Skin of body (tissue), 3 donors: ENCODE data around the gene CROT. TPM values are rescaled to one million over a fixed set of nuclear protein-coding genes. Genes with fewer than 3 reads are reported as not detected.
A peak's percentile ranks its signal among the peaks of the same experiment; 100 is the strongest.

Experiments used
- DNase-seq: peaks from one replicate; lab custom pipeline; 2025; lab: John Stamatoyannopoulos, UW
- small RNA-seq: library from RNA; depleted of rRNA; stranded (forward); fragments of <200 nt; gene quantifications from one replicate; pipeline ENCODE3, GENCODE V24; 2014; ENCODE audit warnings: low replicate concordance
- total RNA-seq: library from RNA; depleted of rRNA; stranded (reverse); fragments of >200 nt; gene quantifications from one replicate; pipeline ENCODE4 v1.2.3, GENCODE V29; 2014

Gene CROT
- total RNA-seq, 1 donor from 2014 or later = 21.8 TPM

DNA sequence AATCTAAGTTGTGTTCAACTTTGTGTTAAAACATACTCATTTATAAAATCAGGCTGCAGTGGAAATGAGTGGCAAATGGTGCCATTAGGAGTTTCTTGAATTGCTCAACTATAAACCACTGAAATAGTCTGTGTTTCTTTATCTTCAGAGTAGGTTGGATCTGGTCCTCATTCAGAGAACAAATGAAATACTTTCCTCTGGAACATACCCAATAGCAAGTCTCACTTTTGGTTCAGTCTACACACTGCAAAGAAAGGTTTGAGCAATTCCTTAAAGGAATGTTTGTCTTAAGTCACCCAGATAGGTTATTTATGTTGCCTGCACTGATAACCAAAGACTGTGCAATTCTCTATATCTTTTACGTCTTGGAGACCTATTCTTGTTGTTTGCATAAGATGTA is 67.6 kb downstream of the CROT start:
- no peak for DNase-seq

DNA sequence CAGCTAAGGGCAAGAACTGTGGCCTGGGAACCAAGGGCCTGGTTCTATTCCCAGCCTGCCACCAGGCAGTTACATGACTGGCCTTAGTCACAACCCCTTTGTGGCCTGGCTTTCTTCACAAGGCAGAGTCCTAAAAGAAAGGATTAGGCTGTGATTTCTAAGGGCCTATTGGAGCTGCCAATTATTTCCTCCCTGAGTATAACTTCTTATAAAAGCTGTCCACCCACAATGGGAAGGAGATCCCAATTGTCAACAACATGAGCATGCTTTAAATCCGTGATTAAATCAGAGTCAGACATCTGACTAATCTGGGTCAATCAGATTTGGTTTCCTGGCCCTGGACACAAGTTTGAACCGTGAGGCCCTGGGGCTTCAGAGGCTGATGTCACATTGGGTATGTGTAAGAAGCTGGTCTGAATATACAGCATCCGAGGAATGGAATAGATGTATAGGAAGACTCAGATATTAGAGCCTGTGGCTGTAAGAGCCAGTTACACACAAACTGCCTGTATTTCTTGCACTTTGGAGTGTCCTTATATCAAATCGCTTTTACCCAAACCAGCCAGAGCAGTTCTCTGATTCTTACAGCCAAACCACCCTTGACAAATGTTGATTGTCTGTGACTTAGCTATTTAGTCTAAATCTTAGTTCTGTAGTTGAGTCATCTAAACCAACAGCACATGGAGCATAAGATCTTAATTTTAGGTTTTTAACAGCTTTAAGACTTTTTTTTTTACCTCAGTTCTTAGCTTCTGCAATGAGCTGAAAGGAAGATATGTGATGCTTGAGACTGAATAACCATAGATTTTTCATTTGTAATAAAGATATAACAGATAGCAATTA is 68.7 kb downstream of the CROT start:
- no peak for DNase-seq

DNA sequence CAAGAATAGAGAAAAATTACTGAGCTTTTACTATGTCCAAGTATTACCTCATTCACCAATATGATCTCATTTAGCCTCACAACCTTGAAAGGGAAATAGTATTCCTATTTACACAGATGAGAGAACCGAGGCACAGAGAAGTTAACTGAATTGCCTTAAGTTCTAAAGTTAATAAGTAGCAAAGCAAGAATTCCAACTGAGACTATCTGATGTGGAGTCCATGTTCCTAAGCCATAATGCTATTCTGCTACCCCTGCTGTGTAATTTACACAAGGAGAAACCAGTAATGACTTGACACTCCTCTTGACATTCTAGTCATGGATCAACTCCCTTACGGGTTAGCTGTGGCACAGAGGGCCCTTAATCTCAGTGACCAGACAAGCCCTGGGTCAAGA is 69.3 kb downstream of the CROT start:
- DNase-seq = no peak

DNA sequence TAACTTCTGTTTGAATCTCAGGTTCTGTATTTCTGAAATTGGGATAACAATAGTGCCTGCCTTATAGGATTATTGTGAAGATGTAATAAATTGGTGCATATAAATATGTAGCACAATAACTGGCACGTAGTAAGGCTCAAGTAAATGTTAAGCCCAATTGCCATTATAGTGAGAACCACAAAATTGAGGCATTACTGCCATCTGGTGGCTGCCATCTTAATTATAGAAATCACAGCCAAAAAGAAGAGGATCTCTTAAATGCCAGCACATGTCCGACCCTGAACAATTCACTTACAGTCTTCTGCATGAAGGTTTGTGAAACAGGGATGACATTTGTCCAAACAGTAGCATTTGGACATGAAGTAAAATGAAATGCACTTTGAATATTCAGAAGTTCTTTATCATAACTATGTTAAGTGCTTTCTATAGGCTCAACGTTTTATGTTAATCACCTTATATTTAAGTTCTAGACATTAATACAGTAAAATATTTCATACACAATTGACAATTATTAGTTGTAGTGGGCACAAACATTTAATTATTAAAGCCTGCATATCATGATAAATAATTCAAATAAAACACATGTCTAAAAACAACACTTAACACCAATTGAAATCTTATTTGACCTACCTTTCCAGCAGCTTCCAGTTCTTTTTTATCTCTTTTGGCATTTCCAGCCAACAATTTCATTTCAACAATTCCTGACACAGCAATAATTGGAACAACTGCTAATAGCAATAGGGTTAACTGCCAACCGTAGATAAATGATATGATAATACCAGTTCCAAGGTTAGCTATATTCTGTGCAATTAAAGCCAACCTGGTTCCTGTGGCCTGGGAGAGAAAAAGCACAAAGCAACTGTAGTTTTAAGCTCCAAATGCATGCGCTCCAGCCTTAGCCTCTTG is 71.5 kb downstream of the CROT start:
- peak; percentile 38 for DNase-seq

DNA sequence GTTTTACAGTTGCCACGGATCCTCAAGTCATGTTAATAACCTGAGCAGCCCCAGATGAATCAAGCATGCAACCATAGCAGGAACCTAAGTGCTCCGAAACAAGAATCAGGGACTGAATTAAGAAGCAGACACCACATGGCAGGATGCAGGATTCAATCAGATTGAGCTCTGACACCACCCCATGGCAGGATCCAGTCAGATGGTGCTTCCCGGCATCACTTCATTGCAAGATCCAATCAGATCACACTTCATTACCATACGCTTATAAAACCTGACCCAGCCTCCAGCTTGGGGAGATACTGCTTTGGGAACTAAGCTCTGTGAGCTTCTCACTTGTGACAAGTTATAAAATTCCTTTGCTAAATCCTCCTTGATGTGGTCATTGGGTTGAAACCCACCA is 74.7 kb downstream of the CROT start:
- DNase-seq = no peak

DNA sequence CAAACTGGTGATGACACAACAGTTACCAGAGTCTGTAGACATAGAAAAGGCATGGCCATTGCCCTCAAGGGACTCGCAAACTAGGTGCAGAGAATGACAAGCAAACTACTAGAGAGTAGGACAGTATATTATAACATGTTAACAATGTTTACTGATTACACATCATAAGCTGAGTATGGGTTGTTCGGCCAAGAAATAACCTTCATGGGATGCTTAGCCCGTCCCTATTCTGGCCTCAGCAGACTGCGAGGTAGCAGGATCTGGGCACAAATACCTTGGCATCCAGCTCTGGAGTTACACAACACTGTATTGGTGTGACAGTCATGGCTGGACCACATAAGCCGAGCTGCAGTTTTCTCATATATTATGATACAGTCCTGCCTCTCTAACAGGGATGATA is 78.6 kb downstream of the CROT start:
- no peak for DNase-seq

DNA sequence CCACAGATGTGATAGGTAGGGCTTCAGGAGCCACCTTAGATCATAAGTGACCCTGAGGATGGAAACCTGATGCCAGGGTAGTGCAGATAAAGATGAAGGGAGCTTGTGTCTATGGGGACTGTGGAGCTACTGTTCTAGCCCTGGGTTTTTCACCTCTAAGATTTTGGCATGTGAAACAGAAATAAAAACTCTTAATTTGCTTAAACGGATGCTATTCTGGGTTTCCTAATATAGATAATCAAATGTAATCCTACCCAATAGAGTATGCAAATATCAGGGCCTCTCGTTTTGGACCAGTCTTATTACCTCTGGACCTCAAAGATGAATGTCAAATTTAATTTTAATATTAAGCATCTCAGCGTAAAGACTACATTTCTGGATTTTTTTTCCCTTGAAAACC is 80.7 kb downstream of the CROT start:
- no peak for DNase-seq

DNA sequence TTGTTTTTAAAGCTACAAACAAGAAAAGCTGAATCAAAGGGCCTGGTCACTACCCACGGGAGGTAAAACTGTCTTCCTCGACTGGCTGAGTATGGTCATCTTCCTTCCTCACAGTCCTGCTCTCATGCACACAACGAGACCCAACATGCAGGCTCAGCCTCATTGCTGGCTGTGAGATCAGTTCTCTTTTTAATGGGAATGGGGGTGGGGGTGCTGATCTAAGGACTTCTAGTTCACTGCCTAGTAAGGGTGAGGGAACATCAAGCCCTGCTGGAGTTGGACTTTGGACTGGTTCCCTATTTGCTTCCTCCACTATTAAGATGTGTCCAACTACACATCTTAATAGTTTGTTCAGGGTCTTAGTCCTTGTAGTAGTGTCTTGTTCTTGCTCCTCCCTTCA is 81.8 kb downstream of the CROT start:
- DNase-seq = no peak

DNA sequence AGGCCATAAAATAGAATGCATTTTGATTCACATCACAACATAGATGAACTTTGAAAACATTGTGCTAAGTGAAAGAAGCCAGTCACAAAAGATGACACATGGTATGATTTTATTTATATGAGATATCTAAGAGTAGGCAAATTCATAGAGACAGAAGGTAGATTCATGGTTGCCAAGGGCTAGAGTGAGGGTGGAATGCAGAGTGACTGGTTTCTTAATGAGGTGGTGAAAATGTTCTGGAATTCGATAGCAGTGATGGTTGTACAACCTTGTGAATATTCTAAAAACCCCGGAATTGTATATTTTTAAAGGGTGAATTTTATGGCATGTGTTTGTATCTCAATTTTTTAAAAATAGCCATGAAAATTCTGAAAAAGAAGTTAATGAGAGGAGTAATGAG is 87.1 kb downstream of the CROT start:
- DNase-seq = no peak

DNA sequence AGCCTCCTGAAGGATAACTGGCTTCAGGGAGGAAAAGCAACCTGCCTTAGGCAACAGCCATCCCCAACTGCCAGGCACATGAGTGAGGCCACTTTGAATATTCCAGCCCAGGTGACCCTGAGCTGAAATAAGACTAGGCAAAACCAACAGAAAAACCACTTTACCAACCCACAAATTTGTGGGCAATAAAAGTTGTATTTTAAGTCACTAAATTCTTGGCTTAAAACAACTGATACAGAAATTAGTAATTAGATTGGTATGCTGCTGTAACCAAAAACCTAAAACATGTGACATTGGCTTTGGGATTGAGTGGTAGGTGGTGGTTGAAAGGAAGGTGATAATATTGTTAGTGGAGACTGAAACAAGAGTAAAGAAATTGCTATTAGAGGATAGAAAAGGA is 90.1 kb downstream of the CROT start:
- no peak for DNase-seq

DNA sequence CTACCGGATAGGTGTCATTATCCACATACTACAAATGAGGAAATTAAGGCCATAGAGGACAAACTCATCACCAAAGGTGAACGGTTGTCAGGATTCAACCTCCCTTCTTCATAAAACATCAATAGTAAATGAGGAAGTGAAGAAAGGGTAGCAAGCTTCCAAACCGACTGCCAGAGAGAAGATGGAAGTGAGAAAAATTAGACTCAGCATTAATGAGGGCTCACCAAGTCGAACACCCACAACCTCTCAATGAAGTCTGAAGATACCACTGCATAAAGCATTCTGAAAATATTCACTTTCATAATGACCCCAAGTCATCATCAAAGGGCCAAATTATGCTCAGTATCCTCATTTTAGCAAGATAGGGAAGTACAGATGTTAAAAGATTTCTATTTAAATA is 100.4 kb downstream of the CROT start:
- DNase-seq = no peak

DNA sequence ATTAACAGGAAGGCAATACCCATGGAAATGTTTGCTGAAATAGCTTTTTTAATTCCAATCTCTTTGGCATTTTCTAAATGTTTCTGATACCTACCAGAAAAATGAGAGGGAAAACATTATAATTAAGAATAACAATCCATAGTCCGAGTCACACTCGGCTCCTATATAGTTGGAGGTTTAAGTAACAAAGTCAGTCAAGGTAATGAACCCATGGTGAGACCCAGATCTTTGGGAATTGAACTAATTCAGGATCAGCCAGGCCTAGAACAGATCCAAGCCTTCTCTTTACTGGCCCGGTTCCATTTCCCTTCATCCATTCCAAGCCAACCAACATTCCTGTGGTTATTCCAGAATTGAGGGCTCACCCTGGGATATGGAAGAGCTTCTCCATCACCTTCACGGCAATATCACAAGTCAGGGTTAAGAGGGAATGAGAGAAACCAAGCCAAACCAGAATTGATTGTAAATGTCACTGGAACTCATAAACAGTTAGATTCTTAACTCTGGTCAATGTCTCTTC is 101.7 kb downstream of the CROT start:
- no peak for DNase-seq

DNA sequence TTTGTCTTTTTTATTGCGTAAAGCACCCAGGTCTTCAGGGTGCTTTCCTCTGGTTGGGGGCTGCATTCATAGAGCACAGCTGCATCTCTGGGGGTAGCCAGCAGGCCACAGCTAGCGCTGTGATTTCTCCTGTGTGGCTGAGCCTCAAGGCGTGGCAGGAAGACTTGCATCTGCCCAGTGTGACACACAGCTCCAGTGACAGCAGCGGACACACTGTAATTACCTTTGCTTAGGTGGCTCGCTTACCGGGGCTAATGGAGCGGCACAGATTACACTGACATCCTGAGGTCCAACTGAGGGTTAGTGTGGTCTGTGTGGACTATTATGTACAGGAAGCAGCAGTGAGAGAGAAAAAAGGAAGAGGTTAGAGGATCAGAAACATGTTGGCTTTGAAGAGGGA is 102.9 kb downstream of the CROT start:
- no peak for DNase-seq

Small RNA genes lying within 50 kb of the gene (small RNA-seq; reads per million reads assigned to genes)
- gene RF02195 (not detected), gene RF02196 (not detected)

Other genes with a start within 250 kb of the CROT start
- 126 TPM for gene DMTF1, start 193.2 kb upstream of the CROT start, total RNA-seq
- 28.1 TPM for gene TMEM243, start 125.9 kb upstream of the CROT start, total RNA-seq
- 6.3 TPM for gene ABCB4, start 130.0 kb downstream of the CROT start, total RNA-seq